Esophagus squamous epithelium (tissue), 5 donors: ENCODE measurements around the gene CHAD. TPM values are rescaled to one million over a fixed set of nuclear protein-coding genes. Genes with fewer than 3 reads are reported as not detected.
"Not testable (repeated sequence)": the region's sequence is repeated elsewhere in the genome, so short reads cannot be mapped to it uniquely, and the experiment has no call there.

Experiments used
- DNase-seq: peaks from one replicate; lab custom pipeline; 2025; lab: John Stamatoyannopoulos, UW
- H3K27ac ChIP-seq, 4 donors: fragments of 200-600 bp; sonication (generic); one replicate each; pipeline ENCODE4 v1.5.1; 2016 to 2019; ENCODE audit warnings: mild to moderate bottlenecking in 1 of 4
- H3K27me3 ChIP-seq, 4 donors: fragments of 200-600 bp; sonication (generic); 1 replicate in 3 of 4; 2 replicates in 1 of 4; pipeline versions ENCODE4 v1.5.1 to v1.6.0; 2017 to 2021; ENCODE audit warnings: antibody characterized with exemption in 1 of 4
- H3K36me3 ChIP-seq, 3 donors: fragments of 200-600 bp; sonication (generic); one replicate each; pipeline ENCODE4 v1.5.1; 2016 to 2019
- H3K4me1 ChIP-seq, 3 donors: fragments of 200-600 bp; sonication (generic); one replicate each; pipeline ENCODE4 v1.5.1; 2017 to 2019
- H3K4me3 ChIP-seq, 4 donors: fragments of 200-600 bp; sonication (generic); 1 replicate in 3 of 4; 2 replicates in 1 of 4; pipeline ENCODE4 v1.5.1; 2016 to 2019; ENCODE audit warnings: mild to moderate bottlenecking in 2 of 4, moderate library complexity in 1 of 4
- H3K9me3 ChIP-seq, 3 donors: fragments of 200-600 bp; sonication (generic); one replicate each; pipeline ENCODE4 v1.5.1; 2016 to 2019
- CTCF ChIP-seq, 6 experiments: fragments of 450-650 bp in 4 of 6; fragments of 200-600 bp in 2 of 6; sonication (generic) in 2 of 6; IDR thresholded peaks; one replicate each; pipeline ENCODE4 v1.5.1; 2016 to 2019; ENCODE audit warnings: antibody characterized with exemption in 6 of 6, mild to moderate bottlenecking in 4 of 6, moderate library complexity in 4 of 6
- POLR2A ChIP-seq, 4 donors: fragments of 450-650 bp; IDR thresholded peaks; one replicate each; pipeline ENCODE4 v1.6.1; 2017; ENCODE audit warnings: antibody characterized with exemption in 4 of 4, mild to moderate bottlenecking in 4 of 4, moderate library complexity in 3 of 4
- WGBS, 2 donors: methylation state at CpG; one replicate each; pipeline ENCODE4 v1.1.5; 2018; 5-methylcytosine and 5-hydroxymethylcytosine counted together
- intact Hi-C: fragments of 100-400 bp; cut with DNase I; formaldehyde crosslinking; loops from one replicate; pipeline ENCODE4 v1.15.0; 2022
- total RNA-seq, 4 donors: library from RNA; depleted of rRNA; stranded (reverse); fragments of >200 nt; gene quantifications; one replicate each; pipeline ENCODE4 v1.1.0, GENCODE V29; 2016
- donor health status: DM: yes; HTN: yes; CAD: no.

The CHAD gene
- total RNA-seq, 4 donors from 2014 or later: 0.19 to 0.80 TPM; not detected in 2

GRCh38 chr17:50423553-50424159, 45.0 kb downstream of the CHAD start:
- H3K27me3 ChIP-seq: no peaks in the 10 kb centered on the region
- no peak for TF ChIP-seq CTCF (IDR thresholded peaks at IDR 0.05)
- no peak for TF ChIP-seq POLR2A (IDR thresholded peaks at IDR 0.05)
- WGBS, 2 donors: 23 to 31% methylated on average over 6 of the region's 6 CpGs
- no peaks in the 10 kb centered on the region for H3K36me3 ChIP-seq
- H3K4me1 ChIP-seq: peaks cover 23 to 75% (median 33%) of the 10 kb centered on the region in 3 donors
- no peak overlapping the region for H3K4me3 ChIP-seq
- H3K9me3 ChIP-seq: no peaks in the 10 kb centered on the region
- intact Hi-C loops: no loop called here
- no peak for DNase-seq
- H3K27ac ChIP-seq: peak overlapping the region in 2 of 4 donors; percentile 32 to 91

- Histone ChIP-seq H3K27me3 (no peaks in the 10 kb centered on the region), H3K4me3 (no peak overlapping the region), H3K9me3 (no peaks in the 10 kb centered on the region), H3K4me1 (peaks cover 21 to 65% (median 24%) of the 10 kb centered on the region in 3 donors), H3K27ac (no peak overlapping the region), H3K36me3 (no peaks in the 10 kb centered on the region)
- TF ChIP-seq POLR2A (IDR thresholded peaks at IDR 0.05) (no peak), CTCF (IDR thresholded peaks at IDR 0.05) (no peak)
- no peak for DNase-seq
- 88 to 98% methylated on average over 2 of the region's 2 CpGs for WGBS, 2 donors
- intact Hi-C loops: no loop called here
Measured at GRCh38 chr17:50422738-50423137, 45.9 kb downstream of the CHAD start.

GRCh38 chr17:50421308-50422051, 47.2 kb downstream of the CHAD start:
- 28 to 37% methylated on average over 3 of the region's 3 CpGs for WGBS, 2 donors
- Histone ChIP-seq H3K27ac (peak overlapping the region; percentile 35 to 82 (median 66)), H3K4me1 (peaks cover 10 to 53% (median 14%) of the 10 kb centered on the region in 3 donors), H3K36me3 (no peaks in the 10 kb centered on the region), H3K9me3 (no peaks in the 10 kb centered on the region), H3K4me3 (peak overlapping the region in 3 of 4 donors; percentile 30 to 42 (median 30)), H3K27me3 (no peaks in the 10 kb centered on the region)
- no peak for DNase-seq
- intact Hi-C loops: no loop called here
- TF ChIP-seq POLR2A (IDR thresholded peaks at IDR 0.05) (no peak), CTCF (IDR thresholded peaks at IDR 0.05) (no peak)

GRCh38 chr17:50420419-50421112, 48.1 kb downstream of the CHAD start:
- Histone ChIP-seq H3K27ac (peak overlapping the region in 2 of 4 donors; percentile 79 to 82), H3K4me1 (peaks cover 7 to 44% (median 13%) of the 10 kb centered on the region in 3 donors), H3K27me3 (no peaks in the 10 kb centered on the region), H3K4me3 (no peak overlapping the region), H3K36me3 (no peaks in the 10 kb centered on the region), H3K9me3 (no peaks in the 10 kb centered on the region)
- TF ChIP-seq POLR2A (IDR thresholded peaks at IDR 0.05) (no peak), CTCF (IDR thresholded peaks at IDR 0.05) (no peak)
- 87 to 96% methylated on average over 6 of the region's 6 CpGs for WGBS, 2 donors
- DNase-seq: no peak
- intact Hi-C loops: no loop called here

GRCh38 chr17:50419577-50419976, 49.1 kb downstream of the CHAD start:
- peaks cover 0 to 34% (median 3%) of the 10 kb centered on the region in 3 donors for H3K4me1 ChIP-seq
- H3K27me3 ChIP-seq, intact Hi-C loops, H3K4me3 ChIP-seq, H3K9me3 ChIP-seq, H3K27ac ChIP-seq, DNase-seq, H3K36me3 ChIP-seq: not testable (repeated sequence)
- WGBS, 2 donors: 96% methylated on average over 7 of the region's 10 CpGs
